ENCODE measurements around the gene PLCB4. TPM values are rescaled to one million over a fixed set of nuclear protein-coding genes. Genes with fewer than 3 reads are reported as not detected.

The PLCB4 gene
- total RNA-seq, 1 experiment from 2014 or later, result 10.1 TPM

- H3K79me2 ChIP-seq (ENCODE audit: insufficient read depth, low read length), result no peaks in the 10 kb centered on the region
- H3K4me2 ChIP-seq (ENCODE audit: insufficient read depth, insufficient read length, low read length), result no peak overlapping the region
- peaks cover 6 to 22% (median 10%) of the 10 kb centered on the region in 3 experiments for H3K36me3 Mint-ChIP-seq (ENCODE audit: insufficient read depth in 1 of 3, low read depth in 3 of 3)
- H2AK5ac ChIP-seq (ENCODE audit: insufficient read length, low read length), result no peak overlapping the region
- H3K4me1 Mint-ChIP-seq, result peaks cover 7 to 15% of the 10 kb centered on the region in 2 experiments
- H2BK15ac ChIP-seq (ENCODE audit: low read depth, low read length), result no peak overlapping the region
- no peaks in the 10 kb centered on the region; the same call in 1 of the 2 replicates for H3K27me3 Mint-ChIP-seq (ENCODE audit: low read depth)
- WGBS (ENCODE audit: extremely low coverage, insufficient read length, low lambda C conversion rate), result no CpG with 5 or more reads among the region's 3 CpGs
- H3K9me3 Mint-ChIP-seq, result peaks cover 21% of the 10 kb centered on the region in 2 experiments
- no peak overlapping the region for H2AFZ ChIP-seq (ENCODE audit: low read length)
- H3K79me1 ChIP-seq (ENCODE audit: insufficient read depth, low read depth, low read length, poor library complexity, severe bottlenecking), result no peaks in the 10 kb centered on the region
- no peaks in the 10 kb centered on the region for H3K4me1 ChIP-seq (ENCODE audit: insufficient read depth, low read length)
- H2BK5ac ChIP-seq (ENCODE audit: insufficient read length, low read length), result no peak overlapping the region
- H3K9me3 ChIP-seq (ENCODE audit: control insufficient read depth, low read depth, low read length), result no peaks in the 10 kb centered on the region
- H3K9ac ChIP-seq (ENCODE audit: extremely low read depth, insufficient read length, low read length), result no peak overlapping the region
- no peak overlapping the region for H2BK20ac ChIP-seq (ENCODE audit: low read depth, low read length, poor library complexity, severe bottlenecking)
- H3K14ac ChIP-seq (ENCODE audit: insufficient read depth, low read length), result no peak overlapping the region
- H3K27ac ChIP-seq (ENCODE audit: insufficient read length, low read depth, low read length), result no peak overlapping the region
- no peak overlapping the region for H3K56ac ChIP-seq (ENCODE audit: insufficient read length, low read depth, low read length)
- no peak overlapping the region for H3K4me3 Mint-ChIP-seq
- H4K8ac ChIP-seq (replicated peaks; ENCODE audit: insufficient read length, low read depth, low read length), result no peak overlapping the region
- no peak overlapping the region for H2BK12ac ChIP-seq (ENCODE audit: insufficient read length, low read depth, low read length)
- H3K18ac ChIP-seq (ENCODE audit: insufficient read length, low read depth, low read length), result no peak overlapping the region
- no peaks in the 10 kb centered on the region for H3K27me3 ChIP-seq (ENCODE audit: insufficient read depth, low read length)
- no peak overlapping the region for H3T11ph ChIP-seq (ENCODE audit: low read length)
- no peak for TF ChIP-seq CTCF (conservative IDR thresholded peaks at IDR 0.05)
- H4K20me1 ChIP-seq (ENCODE audit: control insufficient read depth, insufficient read depth, insufficient read length), result no peaks in the 10 kb centered on the region
- no peak overlapping the region for H3K4ac ChIP-seq (ENCODE audit: low read depth, low read length)
- H4K5ac ChIP-seq (ENCODE audit: insufficient read length, low read depth, low read length), result no peak overlapping the region
- H3K23ac ChIP-seq (ENCODE audit: insufficient read length, low read depth, low read length), result no peak overlapping the region
- no peak overlapping the region; a peak in 1 of 7 replicates for H3K27ac Mint-ChIP-seq
- no peaks in the 10 kb centered on the region for H3K23me2 ChIP-seq (ENCODE audit: insufficient read length, low read depth, low read length, poor library complexity, severe bottlenecking)
- H4K91ac ChIP-seq (ENCODE audit: insufficient read length, low read depth, low read length), result no peak overlapping the region
- no peak for DNase-seq
- no peak overlapping the region for H2BK120ac ChIP-seq (ENCODE audit: low read depth, low read length, poor library complexity, severe bottlenecking)
Observed at GRCh38 chr20:9052136-9052535, 16.8 kb upstream of the PLCB4 start.
